Measurements from ENCODE around the gene TSPAN32.

The TSPAN32 gene

DNA sequence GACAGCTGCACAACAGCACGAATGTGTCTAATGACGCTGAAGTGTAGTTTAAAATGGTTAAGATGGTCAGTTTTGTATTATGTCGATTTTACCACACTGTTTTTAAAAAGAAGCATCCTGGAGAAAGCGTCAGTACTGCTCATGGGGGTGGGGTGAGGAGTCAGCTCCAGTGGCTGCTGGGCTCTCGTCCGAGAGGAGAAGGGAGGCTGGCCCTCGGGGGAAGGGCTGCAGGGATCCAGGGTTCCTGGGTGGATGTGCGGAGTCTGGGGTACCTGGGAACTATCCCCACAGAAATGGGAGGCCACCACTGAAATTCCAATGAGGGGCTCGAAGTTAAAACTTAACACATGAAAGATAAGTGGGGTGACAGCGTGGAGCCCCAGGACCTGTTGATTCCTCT, 12.0 kb upstream of the TSPAN32 start:
- DNase-seq (ENCODE audit: insufficient read length, low spot score), result no peak
- no peak for TF ChIP-seq POLR2A (IDR thresholded peaks at IDR 0.05; ENCODE audit: low read depth, low read length)
- FAIRE-seq, result no peak

- no peak for FAIRE-seq
- no peak for TF ChIP-seq POLR2A (IDR thresholded peaks at IDR 0.05; ENCODE audit: low read depth, low read length)
- DNase-seq (ENCODE audit: insufficient read length, low spot score), result peak; percentile 52
Measured at GRCh38 chr11:2290351-2290841, 11.4 kb upstream of the TSPAN32 start.

GRCh38 chr11:2293531-2293971, 8.3 kb upstream of the TSPAN32 start:
- DNase-seq (ENCODE audit: insufficient read length, low spot score) (no peak), FAIRE-seq (no peak)
- TF ChIP-seq POLR2A (IDR thresholded peaks at IDR 0.05; ENCODE audit: low read depth, low read length), result no peak

DNA sequence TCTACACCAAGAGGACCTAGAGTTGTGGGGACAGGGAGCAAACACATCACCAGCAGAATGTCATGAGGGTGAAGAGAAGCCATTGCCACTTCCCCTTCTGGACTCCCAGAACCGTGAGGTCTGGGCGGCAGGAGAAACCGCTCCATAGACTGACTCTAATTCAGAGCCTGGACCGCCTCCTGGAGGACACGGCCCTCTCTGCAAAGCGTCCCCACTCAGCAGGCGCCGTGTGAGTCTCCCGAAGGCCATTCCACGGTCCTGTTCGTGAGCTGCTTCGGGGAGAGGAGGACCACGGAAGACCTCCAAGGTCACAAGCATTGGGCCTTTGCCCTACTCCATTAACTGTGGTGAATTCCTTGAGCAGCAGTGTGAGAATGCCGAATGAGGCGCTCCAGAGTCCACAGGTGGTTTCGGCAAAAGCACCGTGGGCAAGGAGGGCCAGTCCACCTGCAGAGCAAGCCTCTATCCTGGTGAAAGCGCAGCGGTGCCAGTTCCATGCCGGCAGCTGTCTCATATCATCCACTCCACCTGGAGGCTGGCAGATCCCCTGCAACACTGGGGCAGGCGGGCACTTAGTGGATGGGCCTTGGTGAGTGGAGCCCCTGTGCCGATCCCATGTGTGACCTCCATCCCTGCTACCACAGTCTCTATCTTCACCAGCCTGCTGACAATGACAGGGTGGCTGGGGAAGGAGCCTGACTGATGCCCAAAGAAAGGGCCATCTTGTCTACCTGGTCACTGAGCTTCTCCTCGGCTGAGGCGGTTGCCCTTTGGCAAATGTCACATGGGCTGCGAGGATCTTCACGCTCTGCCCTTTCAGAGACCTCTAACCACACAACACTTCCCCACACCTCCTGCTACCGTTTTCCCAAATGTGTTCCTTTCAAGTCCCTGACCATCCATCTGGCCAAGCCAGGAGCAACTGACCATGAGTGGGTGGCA, 7.6 kb upstream of the TSPAN32 start:
- no peak for TF ChIP-seq POLR2A (IDR thresholded peaks at IDR 0.05; ENCODE audit: low read depth, low read length)
- no peak for DNase-seq (ENCODE audit: insufficient read length, low spot score)
- FAIRE-seq, result no peak

DNA sequence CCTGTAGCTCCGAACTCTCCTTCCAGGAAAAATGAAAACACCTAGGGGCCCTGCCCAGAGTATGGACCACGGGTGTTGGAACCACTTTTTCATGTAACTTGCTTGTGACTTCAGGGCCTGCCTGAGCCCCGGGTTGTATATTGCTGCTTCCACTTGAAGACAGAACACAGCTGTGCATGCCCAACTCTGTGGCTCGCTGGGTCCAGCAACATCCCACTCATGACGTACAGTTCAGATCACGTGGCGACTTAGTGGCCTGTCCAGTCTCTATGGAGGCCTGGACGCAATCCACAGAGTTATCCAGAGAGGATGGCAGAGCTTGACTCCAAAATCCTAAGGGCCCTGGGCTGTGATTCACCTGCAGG, 6.9 kb upstream of the TSPAN32 start:
- FAIRE-seq, result no peak
- DNase-seq (ENCODE audit: insufficient read length, low spot score), result no peak
- no peak for TF ChIP-seq POLR2A (IDR thresholded peaks at IDR 0.05; ENCODE audit: low read depth, low read length)

GRCh38 chr11:2295971-2296912, 5.6 kb upstream of the TSPAN32 start:
- no peak for FAIRE-seq
- no peak for DNase-seq (ENCODE audit: insufficient read length, low spot score)
- TF ChIP-seq POLR2A (IDR thresholded peaks at IDR 0.05; ENCODE audit: low read depth, low read length), result no peak

- no peak for TF ChIP-seq POLR2A (IDR thresholded peaks at IDR 0.05; ENCODE audit: low read depth, low read length)
Measured at GRCh38 chr11:2296913-2297622, 4.7 kb upstream of the TSPAN32 start.

GRCh38 chr11:2297623-2298030, 4.2 kb upstream of the TSPAN32 start:
- no peak for FAIRE-seq
- no peak for TF ChIP-seq POLR2A (IDR thresholded peaks at IDR 0.05; ENCODE audit: low read depth, low read length)
- DNase-seq (ENCODE audit: insufficient read length, low spot score), result no peak

More at GRCh38 chr11:2296913-2297622, 4.7 kb upstream of the TSPAN32 start:
- DNase-seq (ENCODE audit: insufficient read length, low spot score), result no peak
- FAIRE-seq, result no peak

- no peak for DNase-seq (ENCODE audit: insufficient read length, low spot score)
- FAIRE-seq, result no peak
- no peak for TF ChIP-seq POLR2A (IDR thresholded peaks at IDR 0.05; ENCODE audit: low read depth, low read length)
Measured at GRCh38 chr11:2298131-2298794, 3.5 kb upstream of the TSPAN32 start.

DNA sequence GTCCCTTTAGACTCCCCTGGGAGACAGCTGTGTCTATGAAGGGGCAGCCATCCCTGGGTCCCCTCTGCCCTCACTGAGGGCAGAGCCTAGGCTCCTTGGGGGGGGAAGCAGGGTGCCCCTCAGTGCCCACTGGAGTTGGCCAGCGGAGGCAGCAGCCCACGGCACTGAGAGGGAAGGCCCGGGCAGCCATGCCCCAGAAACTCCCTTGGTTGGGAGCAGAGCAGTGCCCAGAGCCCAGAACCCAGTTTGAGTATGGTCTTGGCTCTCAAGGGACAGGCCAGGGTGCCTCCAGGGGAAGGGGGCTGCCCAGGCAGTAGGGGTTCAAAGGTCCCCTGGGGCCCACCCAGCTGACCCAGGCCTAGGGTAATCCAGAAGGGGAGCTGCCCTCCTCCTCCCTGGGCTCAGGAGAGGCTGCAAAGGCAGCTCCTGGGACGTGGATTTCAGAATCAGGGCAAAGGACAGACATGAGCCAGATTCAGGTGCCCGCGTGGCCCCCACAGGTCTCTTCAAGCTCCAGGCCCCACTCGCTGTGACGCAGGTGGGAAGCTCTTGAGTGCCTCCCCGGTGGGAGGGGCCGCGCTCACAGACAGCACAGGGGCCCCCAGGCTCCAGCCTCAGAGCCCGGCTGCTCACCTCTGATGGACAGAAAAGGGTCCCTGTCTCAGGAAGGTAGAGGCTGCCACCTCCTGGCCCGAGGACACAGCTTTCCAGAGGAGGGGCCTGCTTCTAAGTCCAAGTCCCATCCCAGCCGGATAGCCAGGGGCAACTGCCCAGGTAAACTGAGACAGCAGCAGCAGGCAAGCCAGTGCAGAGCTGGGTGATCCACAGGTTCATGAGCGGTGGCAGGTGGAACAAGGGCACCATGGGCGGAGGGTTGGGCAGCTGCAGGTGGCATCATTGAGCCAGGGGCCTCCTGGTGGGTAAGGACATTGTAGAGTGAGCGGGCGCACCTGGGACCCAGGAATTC, 2.7 kb upstream of the TSPAN32 start:
- TF ChIP-seq POLR2A (IDR thresholded peaks at IDR 0.05; ENCODE audit: low read depth, low read length), result no peak
- DNase-seq (ENCODE audit: insufficient read length, low spot score) (no peak), FAIRE-seq (no peak)

DNA sequence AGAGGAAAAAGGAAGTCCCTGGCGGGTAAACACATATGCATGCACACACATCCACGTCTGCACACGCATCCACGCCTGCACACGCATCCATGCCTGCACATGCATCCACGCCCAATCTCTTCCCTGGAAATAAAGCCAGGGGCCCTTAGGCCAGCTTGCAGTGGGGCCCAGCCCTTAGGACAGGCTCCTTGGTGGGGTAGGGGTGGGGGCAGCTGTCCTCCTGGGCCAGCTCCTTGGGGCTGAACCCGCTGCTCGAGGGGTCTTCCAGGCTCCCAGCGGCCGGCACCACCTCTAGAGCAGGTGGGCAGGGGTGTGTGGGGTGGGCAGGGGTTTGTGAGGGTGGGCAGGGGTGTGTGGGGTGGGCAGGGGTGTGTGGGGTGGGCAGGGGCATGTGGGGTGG, 2.0 kb upstream of the TSPAN32 start:
- FAIRE-seq (no peak), DNase-seq (ENCODE audit: insufficient read length, low spot score) (no peak)
- TF ChIP-seq POLR2A (IDR thresholded peaks at IDR 0.05; ENCODE audit: low read depth, low read length), result no peak
